Colonic mucosa (tissue), 4 donors: Measurements from ENCODE around the gene LRRTM3. TPM values are rescaled to one million over a fixed set of nuclear protein-coding genes. Genes with fewer than 3 reads are reported as not detected.

Source experiments
- DNase-seq: peaks from one replicate; pipeline ENCODE4 v3.0.0-alpha.2; 2020
- H3K27ac ChIP-seq: fragments of 200-600 bp; one replicate; pipeline ENCODE4 v1.8.0; 2021
- H3K27me3 ChIP-seq: fragments of 200-600 bp; one replicate; pipeline ENCODE4 v1.8.0; 2021
- H3K36me3 ChIP-seq: fragments of 200-600 bp; one replicate; pipeline ENCODE4 v1.8.0; 2021
- H3K4me1 ChIP-seq: fragments of 200-600 bp; one replicate; pipeline ENCODE4 v1.8.0; 2021; ENCODE audit warnings: mild to moderate bottlenecking
- H3K4me3 ChIP-seq: fragments of 200-600 bp; one replicate; pipeline ENCODE4 v1.8.0; 2021
- H3K9ac ChIP-seq, 2 donors: one replicate each; pipeline ENCODE4 v1.7.0; 2013; ENCODE audit warnings: control low read depth in 2 of 2, low read depth in 2 of 2, low read length in 2 of 2
- H3K9me3 ChIP-seq: fragments of 200-600 bp; one replicate; pipeline ENCODE4 v1.8.0; 2021
- intact Hi-C: fragments of 100-400 bp; cut with DNase I; formaldehyde crosslinking; loops from one replicate; pipeline ENCODE4 v1.14.1; 2022
- total RNA-seq, 2 donors: library from RNA; stranded (reverse); fragmentation: NEBNext Ultra II Directional in 1 of 2; extraction: Animal tissue kit (Norgen Biotek cat#: 25700) in 1 of 2; gene quantifications; one replicate each; pipeline ENCODE4 v1.2.1, GENCODE V29; 2021
- TF ChIP-seq, protein P1 (sequence below): fragments of 200-600 bp; IDR thresholded peaks from one replicate; pipeline ENCODE4 v1.8.0; 2022; ENCODE audit warnings: antibody characterized with exemption, mild to moderate bottlenecking
- donor health status: healthy.
- donor health status: DM: no; HTN: no; CAD: no.
- donor health status: DM: no; HTN: no; CAD: no.

Gene LRRTM3
- total RNA-seq, 2 donors from 2014 or later = not detected

DNA sequence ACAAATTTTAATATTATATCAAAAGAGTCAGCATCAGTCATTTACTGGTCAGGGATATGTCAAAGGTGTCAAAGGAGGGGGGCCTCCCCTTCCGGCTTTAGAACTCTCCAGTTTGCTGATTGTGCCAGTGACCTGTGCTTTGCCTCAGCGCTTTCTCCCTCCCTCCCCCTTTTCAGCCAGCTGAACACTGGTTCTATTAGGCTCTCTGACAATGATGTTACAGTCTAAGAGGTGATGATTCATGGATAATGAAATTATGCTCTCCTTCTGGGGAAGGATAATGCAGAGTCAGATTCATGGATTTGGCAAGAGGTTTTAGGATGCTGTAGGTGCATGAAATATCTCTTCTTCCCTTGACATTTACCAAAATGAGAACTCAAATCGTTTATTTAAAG lies 6.1 kb downstream of the LRRTM3 start:
- no peak overlapping the region for H3K4me3 ChIP-seq
- no peaks in the 10 kb centered on the region for H3K9me3 ChIP-seq
- intact Hi-C loops = no loop called here
- DNase-seq = no peak
- H3K36me3 ChIP-seq = no peaks in the 10 kb centered on the region
- peaks cover 14% of the 10 kb centered on the region for H3K27me3 ChIP-seq
- H3K27ac ChIP-seq = no peak overlapping the region
- H3K9ac ChIP-seq = no peak overlapping the region
- H3K4me1 ChIP-seq = no peaks in the 10 kb centered on the region
- TF ChIP-seq, protein P1, sequence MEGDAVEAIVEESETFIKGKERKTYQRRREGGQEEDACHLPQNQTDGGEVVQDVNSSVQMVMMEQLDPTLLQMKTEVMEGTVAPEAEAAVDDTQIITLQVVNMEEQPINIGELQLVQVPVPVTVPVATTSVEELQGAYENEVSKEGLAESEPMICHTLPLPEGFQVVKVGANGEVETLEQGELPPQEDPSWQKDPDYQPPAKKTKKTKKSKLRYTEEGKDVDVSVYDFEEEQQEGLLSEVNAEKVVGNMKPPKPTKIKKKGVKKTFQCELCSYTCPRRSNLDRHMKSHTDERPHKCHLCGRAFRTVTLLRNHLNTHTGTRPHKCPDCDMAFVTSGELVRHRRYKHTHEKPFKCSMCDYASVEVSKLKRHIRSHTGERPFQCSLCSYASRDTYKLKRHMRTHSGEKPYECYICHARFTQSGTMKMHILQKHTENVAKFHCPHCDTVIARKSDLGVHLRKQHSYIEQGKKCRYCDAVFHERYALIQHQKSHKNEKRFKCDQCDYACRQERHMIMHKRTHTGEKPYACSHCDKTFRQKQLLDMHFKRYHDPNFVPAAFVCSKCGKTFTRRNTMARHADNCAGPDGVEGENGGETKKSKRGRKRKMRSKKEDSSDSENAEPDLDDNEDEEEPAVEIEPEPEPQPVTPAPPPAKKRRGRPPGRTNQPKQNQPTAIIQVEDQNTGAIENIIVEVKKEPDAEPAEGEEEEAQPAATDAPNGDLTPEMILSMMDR = no peak

DNA sequence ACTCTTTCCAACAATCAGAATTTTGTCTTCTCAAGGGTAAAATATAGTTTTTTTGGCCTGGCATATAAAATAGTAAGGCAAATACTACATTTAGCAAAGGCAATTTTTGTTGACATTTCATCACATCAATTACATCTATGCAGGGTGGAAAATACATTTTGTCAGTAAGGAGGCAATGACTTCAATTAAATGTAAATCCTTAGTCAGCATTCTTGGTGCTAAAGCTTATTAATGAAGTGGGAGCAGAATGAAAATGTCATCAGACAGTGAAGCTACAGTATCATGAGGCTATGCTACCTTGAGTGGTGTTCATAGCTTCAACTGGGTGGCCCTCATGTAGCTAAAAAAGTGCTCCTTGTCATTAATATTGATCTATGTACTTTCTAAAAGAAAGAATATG lies 8.9 kb downstream of the LRRTM3 start:
- no peak overlapping the region for H3K27ac ChIP-seq
- no peak for DNase-seq
- H3K9me3 ChIP-seq = no peaks in the 10 kb centered on the region
- no peak overlapping the region for H3K4me3 ChIP-seq
- no peaks in the 10 kb centered on the region for H3K36me3 ChIP-seq
- no peak overlapping the region for H3K9ac ChIP-seq
- no peaks in the 10 kb centered on the region for H3K4me1 ChIP-seq
- intact Hi-C loops = no loop called here
- no peaks in the 10 kb centered on the region for H3K27me3 ChIP-seq
- TF ChIP-seq, protein P1 = no peak

DNA sequence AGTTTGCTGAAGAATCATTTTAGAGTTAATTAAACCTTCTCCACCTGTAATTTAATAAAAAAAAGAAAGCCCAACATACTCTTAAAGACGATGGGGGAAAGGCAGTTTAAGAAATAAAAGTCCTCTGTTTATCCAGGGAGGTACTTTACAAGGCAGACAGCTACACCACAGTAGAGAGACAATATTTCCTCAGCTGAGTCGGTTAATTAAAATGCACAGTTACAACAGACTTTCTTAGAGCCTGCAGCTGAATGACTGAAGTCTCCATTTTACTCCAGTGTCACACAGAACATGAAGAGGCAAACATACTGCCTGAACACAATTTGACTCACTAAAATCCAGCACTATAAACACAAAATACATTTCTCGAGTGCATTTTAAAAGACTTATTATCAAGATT lies 15.1 kb downstream of the LRRTM3 start:
- Histone ChIP-seq H3K4me3 (no peak overlapping the region), H3K27ac (no peak overlapping the region), H3K9me3 (no peaks in the 10 kb centered on the region), H3K9ac (no peak overlapping the region), H3K4me1 (no peaks in the 10 kb centered on the region), H3K27me3 (no peaks in the 10 kb centered on the region), H3K36me3 (no peaks in the 10 kb centered on the region)
- TF ChIP-seq, protein P1 = no peak
- intact Hi-C loops = no loop called here
- DNase-seq = no peak

DNA sequence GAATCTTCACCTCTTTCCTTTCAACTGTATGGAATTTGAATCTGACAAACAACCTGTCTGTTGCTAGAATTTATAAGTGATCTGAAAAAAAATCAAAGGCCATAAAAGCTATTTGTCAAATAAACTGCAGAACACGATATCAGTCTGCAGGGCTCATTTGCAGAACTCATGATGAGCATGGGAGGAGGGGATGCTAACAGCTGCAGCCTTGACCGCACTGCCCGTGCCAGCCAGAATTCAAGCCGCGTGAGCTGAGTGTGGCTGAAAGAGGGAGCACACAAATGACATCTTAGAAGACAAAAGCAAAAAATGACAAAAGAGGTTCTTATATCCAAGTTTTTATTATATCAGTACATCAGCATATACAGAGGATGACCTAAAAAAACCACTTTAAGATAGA lies 15.7 kb downstream of the LRRTM3 start:
- Histone ChIP-seq H3K9ac (no peak overlapping the region), H3K4me1 (no peaks in the 10 kb centered on the region), H3K27ac (no peak overlapping the region), H3K36me3 (no peaks in the 10 kb centered on the region), H3K27me3 (no peaks in the 10 kb centered on the region), H3K9me3 (no peaks in the 10 kb centered on the region), H3K4me3 (no peak overlapping the region)
- no peak for DNase-seq
- intact Hi-C loops = no loop called here
- TF ChIP-seq, protein P1 = no peak

DNA sequence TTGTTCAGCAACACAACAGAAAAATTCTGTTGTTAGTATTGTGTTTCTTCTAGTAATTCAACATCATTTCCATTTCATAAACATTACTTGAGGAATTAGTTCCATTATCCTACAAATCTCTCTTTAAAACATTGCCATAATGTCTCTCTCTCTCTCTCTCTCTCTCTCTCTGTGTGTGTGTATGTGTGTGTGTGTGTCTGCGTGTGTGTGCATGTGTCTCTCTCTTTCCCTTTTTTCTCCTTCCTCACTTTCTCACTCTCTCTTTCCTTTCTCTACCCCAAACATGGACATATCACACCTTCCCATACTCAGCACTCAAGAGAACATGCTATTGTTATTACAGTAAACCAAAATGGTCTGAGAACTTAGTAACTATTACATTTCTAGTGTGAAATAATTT lies 16.6 kb downstream of the LRRTM3 start:
- H3K9me3 ChIP-seq = no peaks in the 10 kb centered on the region
- TF ChIP-seq, protein P1 = no peak
- intact Hi-C loops = no loop called here

DNA sequence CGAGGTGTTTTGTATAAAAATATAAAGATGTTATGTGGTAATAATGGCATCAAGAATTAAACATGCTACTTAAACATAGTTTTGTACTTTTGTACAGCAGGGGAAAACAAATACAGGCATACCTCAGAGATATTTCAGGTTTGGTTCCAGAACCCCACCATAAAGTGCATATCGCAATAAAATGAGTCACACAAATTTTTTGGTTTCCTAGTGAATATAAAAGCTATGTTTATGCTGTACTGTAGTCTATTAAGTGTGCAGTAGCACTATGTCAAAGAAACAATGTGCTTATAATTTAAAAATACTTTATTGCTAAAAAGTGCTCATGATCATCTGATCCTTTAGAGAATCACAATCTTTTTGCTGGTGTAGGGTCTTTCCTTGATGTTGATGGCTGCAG lies 17.8 kb downstream of the LRRTM3 start:
- TF ChIP-seq, protein P1 = no peak
- intact Hi-C loops = no loop called here
- Histone ChIP-seq H3K9ac (no peak overlapping the region), H3K36me3 (no peaks in the 10 kb centered on the region), H3K9me3 (no peaks in the 10 kb centered on the region), H3K27ac (no peak overlapping the region), H3K4me1 (no peaks in the 10 kb centered on the region), H3K4me3 (no peak overlapping the region), H3K27me3 (no peaks in the 10 kb centered on the region)
- DNase-seq = no peak

More for the DNA sequence above, 16.6 kb downstream of the LRRTM3 start:
- H3K4me1 ChIP-seq = no peaks in the 10 kb centered on the region
- H3K4me3 ChIP-seq = no peak overlapping the region
- no peak overlapping the region for H3K27ac ChIP-seq
- H3K9ac ChIP-seq = no peak overlapping the region
- no peaks in the 10 kb centered on the region for H3K36me3 ChIP-seq
- no peak for DNase-seq
- no peaks in the 10 kb centered on the region for H3K27me3 ChIP-seq
